K562 (cell line): ENCODE results near the gene GAL3ST2. TPM values are rescaled to one million over a fixed set of nuclear protein-coding genes. Genes with fewer than 3 reads are reported as not detected.

Experiments
- CREBBP ChIP-seq: IDR thresholded peaks from one replicate; pipeline ENCODE4 v1.6.1; 2012; ENCODE audit warnings: low read depth, mild to moderate bottlenecking, control low read depth, inconsistent platforms, low read length
- FOXP1 ChIP-seq: sonication (generic); formaldehyde crosslinking; IDR thresholded peaks from 2 replicates; pipeline ENCODE4 v1.8.0; 2022; ENCODE audit warnings: mild to moderate bottlenecking, missing genetic modification reagents
- MAX ChIP-seq: sonication (generic); formaldehyde crosslinking; IDR thresholded peaks from 2 replicates; pipeline ENCODE4 v1.9.0; 2022; ENCODE audit warnings: mild to moderate bottlenecking, missing genetic modification reagents
- MCM3 ChIP-seq: fragments of 450-650 bp; IDR thresholded peaks from 2 replicates; pipeline ENCODE4 v1.6.1; 2016
- MGA ChIP-seq: fragments of 450-650 bp; IDR thresholded peaks from 2 replicates; pipeline ENCODE4 v1.6.1; 2016; ENCODE audit warnings: mild to moderate bottlenecking, moderate library complexity
- RBM15 ChIP-seq: fragments of 200-400 bp; formaldehyde crosslinking; IDR thresholded peaks from 2 replicates; pipeline ENCODE4 v1.6.1; 2018; ENCODE audit warnings: mild to moderate bottlenecking, low read length, moderate library complexity; ENCODE audit not compliant: insufficient read depth
- SMARCE1 ChIP-seq: fragments of 450-650 bp; IDR thresholded peaks from 2 replicates; pipeline ENCODE4 v1.7.1; 2016; ENCODE audit warnings: mild to moderate bottlenecking
- SPI1 ChIP-seq: IDR thresholded peaks from 2 replicates; pipeline ENCODE4 v1.6.1; 2011; ENCODE audit warnings: low read depth, low read length, control low read depth, borderline replicate concordance
- SRSF9 ChIP-seq: fragments of 200-400 bp; formaldehyde crosslinking; IDR thresholded peaks from 2 replicates; pipeline ENCODE4 v1.6.1; 2017; ENCODE audit warnings: low read depth, low read length, borderline replicate concordance
- ZNF589 ChIP-seq: fragments of 200-800 bp; sonication (Bioruptor generic); IDR thresholded peaks from 2 replicates; pipeline ENCODE4 v1.6.1; 2016; ENCODE audit warnings: low read depth, missing genetic modification characterization, missing compliant biosample characterization
- ZSCAN29 ChIP-seq: fragments of 450-650 bp; IDR thresholded peaks from 2 replicates; pipeline ENCODE4 v1.6.1; 2017
- polyA plus RNA-seq, 8 experiments: library from polyadenylated mRNA; depleted of rRNA in 4 of 8; stranded (reverse) in 5 of 8; unstranded in 3 of 8; fragments of >200 nt; fragmentation: Nextera tagmentation in 2 of 8; fragmentation: Illumina TruSeq in 1 of 8; extraction: Ambion mirVana in 2 of 8; extraction: Trizol in 1 of 8; gene quantifications; 2 replicates each; pipeline versions ENCODE4 v1.2.1 to v1.2.3, GENCODE V29; 2011 to 2014; ENCODE audit warnings: inconsistent platforms in 1 of 8, missing spikeins in 1 of 8
- total RNA-seq, 7 experiments: library from RNA; depleted of rRNA in 6 of 7; stranded (reverse); fragments of >200 nt in 6 of 7; fragmentation: Illumina TruSeq in 2 of 7; extraction: Trizol in 2 of 7; gene quantifications; 2 replicates each; pipeline versions ENCODE4 v1.2.1 to v1.2.3, GENCODE V29; 2011 to 2021; ENCODE audit warnings: low replicate concordance in 1 of 7
- TF ChIP-seq, protein P1 (sequence below): sonication (generic); formaldehyde crosslinking; IDR thresholded peaks from 2 replicates; pipeline ENCODE4 v1.8.1; 2023; ENCODE audit warnings: mild to moderate bottlenecking, missing genetic modification reagents
- TF ChIP-seq, protein P2 (sequence below): fragments of 200-800 bp; sonication (Bioruptor generic); IDR thresholded peaks from 2 replicates; pipeline ENCODE4 v1.6.1; 2017; ENCODE audit warnings: missing genetic modification characterization, missing compliant biosample characterization

Gene GAL3ST2
- total and polyA plus RNA-seq, 9 of the 15 experiments (the other 6 are each of a cell fraction or from before 2014, with no cell fraction given): 0.42 TPM; not detected in 8

- TF ChIP-seq CREBBP: no peak
- TF ChIP-seq FOXP1 (CRISPR knock-in tag): peak; percentile 72
- no peak for TF ChIP-seq SMARCE1
- TF ChIP-seq, protein P1, sequence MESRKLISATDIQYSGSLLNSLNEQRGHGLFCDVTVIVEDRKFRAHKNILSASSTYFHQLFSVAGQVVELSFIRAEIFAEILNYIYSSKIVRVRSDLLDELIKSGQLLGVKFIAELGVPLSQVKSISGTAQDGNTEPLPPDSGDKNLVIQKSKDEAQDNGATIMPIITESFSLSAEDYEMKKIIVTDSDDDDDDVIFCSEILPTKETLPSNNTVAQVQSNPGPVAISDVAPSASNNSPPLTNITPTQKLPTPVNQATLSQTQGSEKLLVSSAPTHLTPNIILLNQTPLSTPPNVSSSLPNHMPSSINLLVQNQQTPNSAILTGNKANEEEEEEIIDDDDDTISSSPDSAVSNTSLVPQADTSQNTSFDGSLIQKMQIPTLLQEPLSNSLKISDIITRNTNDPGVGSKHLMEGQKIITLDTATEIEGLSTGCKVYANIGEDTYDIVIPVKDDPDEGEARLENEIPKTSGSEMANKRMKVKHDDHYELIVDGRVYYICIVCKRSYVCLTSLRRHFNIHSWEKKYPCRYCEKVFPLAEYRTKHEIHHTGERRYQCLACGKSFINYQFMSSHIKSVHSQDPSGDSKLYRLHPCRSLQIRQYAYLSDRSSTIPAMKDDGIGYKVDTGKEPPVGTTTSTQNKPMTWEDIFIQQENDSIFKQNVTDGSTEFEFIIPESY (CRISPR knock-in tag): peak; percentile 28; the same call in 1 of the 2 replicates
- no peak for TF ChIP-seq MGA
- no peak for TF ChIP-seq ZNF589 (CRISPR knock-in tag)
- TF ChIP-seq ZSCAN29: no peak
- no peak for TF ChIP-seq RBM15
- TF ChIP-seq, protein P2, sequence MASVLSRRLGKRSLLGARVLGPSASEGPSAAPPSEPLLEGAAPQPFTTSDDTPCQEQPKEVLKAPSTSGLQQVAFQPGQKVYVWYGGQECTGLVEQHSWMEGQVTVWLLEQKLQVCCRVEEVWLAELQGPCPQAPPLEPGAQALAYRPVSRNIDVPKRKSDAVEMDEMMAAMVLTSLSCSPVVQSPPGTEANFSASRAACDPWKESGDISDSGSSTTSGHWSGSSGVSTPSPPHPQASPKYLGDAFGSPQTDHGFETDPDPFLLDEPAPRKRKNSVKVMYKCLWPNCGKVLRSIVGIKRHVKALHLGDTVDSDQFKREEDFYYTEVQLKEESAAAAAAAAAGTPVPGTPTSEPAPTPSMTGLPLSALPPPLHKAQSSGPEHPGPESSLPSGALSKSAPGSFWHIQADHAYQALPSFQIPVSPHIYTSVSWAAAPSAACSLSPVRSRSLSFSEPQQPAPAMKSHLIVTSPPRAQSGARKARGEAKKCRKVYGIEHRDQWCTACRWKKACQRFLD (CRISPR knock-in tag): peak; percentile 56; the same call in 1 of the 2 replicates
- no peak for TF ChIP-seq MCM3
- TF ChIP-seq MAX (CRISPR knock-in tag): peak; percentile 37; the same call in 1 of the 2 replicates
- TF ChIP-seq SPI1: no peak
- TF ChIP-seq SRSF9: no peak
Measured at GRCh38 chr2:241734467-241735208, 42.0 kb upstream of the GAL3ST2 start, which contains the start of gene D2HGDH (continued).
